H9 (cell line): ENCODE results near the gene RGS6. TPM values are rescaled to one million over a fixed set of nuclear protein-coding genes. Genes with fewer than 3 reads are reported as not detected.

Experiments
- DNase-seq: peaks from one replicate; pipeline ENCODE4 v3.0.0-alpha.2; 2017
- H2AFZ ChIP-seq: one replicate; pipeline ENCODE4 v1.6.1; 2013; ENCODE audit warnings: mild to moderate bottlenecking, low read length, control low read depth, moderate library complexity
- H2AK5ac ChIP-seq: 2 replicates; pipeline ENCODE4 v1.6.1; 2013; ENCODE audit warnings: low read length, control low read depth, mixed read lengths; ENCODE audit not compliant: insufficient read length
- H2BK120ac ChIP-seq: one replicate; pipeline ENCODE4 v1.6.1; 2013; ENCODE audit warnings: low read depth, mild to moderate bottlenecking, low read length, control low read depth, inconsistent platforms; ENCODE audit not compliant: poor library complexity, severe bottlenecking
- H2BK12ac ChIP-seq: 2 replicates; pipeline ENCODE4 v1.6.1; 2013; ENCODE audit warnings: low read length, control low read depth, mixed read lengths, low read depth; ENCODE audit not compliant: insufficient read length
- H2BK15ac ChIP-seq: 2 replicates; pipeline ENCODE4 v1.6.1; 2013; ENCODE audit warnings: low read depth, low read length, control low read depth
- H2BK20ac ChIP-seq: one replicate; pipeline ENCODE4 v1.6.1; 2013; ENCODE audit warnings: low read depth, mild to moderate bottlenecking, low read length, control low read depth, inconsistent platforms; ENCODE audit not compliant: poor library complexity, severe bottlenecking
- H2BK5ac ChIP-seq: 2 replicates; pipeline ENCODE4 v1.6.1; 2013; ENCODE audit warnings: low read length, control low read depth, mixed read lengths; ENCODE audit not compliant: insufficient read length
- H3K14ac ChIP-seq: 2 replicates; pipeline ENCODE4 v1.6.1; 2013; ENCODE audit warnings: low read length, control low read depth; ENCODE audit not compliant: insufficient read depth
- H3K18ac ChIP-seq: 2 replicates; pipeline ENCODE4 v1.6.1; 2013; ENCODE audit warnings: low read depth, mild to moderate bottlenecking, mixed read lengths, low read length, control low read depth; ENCODE audit not compliant: insufficient read length
- H3K23ac ChIP-seq: 2 replicates; pipeline ENCODE4 v1.6.1; 2013; ENCODE audit warnings: low read length, control low read depth, mixed read lengths, low read depth; ENCODE audit not compliant: insufficient read length
- H3K23me2 ChIP-seq: 2 replicates; pipeline ENCODE4 v1.6.1; 2013; ENCODE audit warnings: low read depth, mild to moderate bottlenecking, mixed read lengths, low read length, control low read depth; ENCODE audit not compliant: insufficient read length, poor library complexity, severe bottlenecking
- H3K27ac ChIP-seq: 2 replicates; pipeline ENCODE4 v1.5.1; 2013; ENCODE audit warnings: low read length, control low read depth, mixed read lengths, low read depth; ENCODE audit not compliant: insufficient read length
- H3K27me3 ChIP-seq: 2 replicates; pipeline ENCODE4 v1.6.1; 2013; ENCODE audit warnings: low read length, control low read depth, inconsistent platforms; ENCODE audit not compliant: insufficient read depth
- H3K4ac ChIP-seq: 2 replicates; pipeline ENCODE4 v1.6.1; 2013; ENCODE audit warnings: low read depth, mild to moderate bottlenecking, control low read depth, inconsistent platforms, low read length, moderate library complexity
- H3K4me1 ChIP-seq: 2 replicates; pipeline ENCODE4 v1.6.1; 2013; ENCODE audit warnings: low read length, control low read depth, inconsistent platforms; ENCODE audit not compliant: insufficient read depth
- H3K4me2 ChIP-seq: 2 replicates; pipeline ENCODE4 v1.6.1; 2013; ENCODE audit warnings: low read length, control low read depth, mixed read lengths; ENCODE audit not compliant: insufficient read length, insufficient read depth
- H3K56ac ChIP-seq: 2 replicates; pipeline ENCODE4 v1.6.1; 2013; ENCODE audit warnings: low read depth, mild to moderate bottlenecking, mixed read lengths, low read length, control low read depth; ENCODE audit not compliant: insufficient read length
- H3K79me1 ChIP-seq: 2 replicates; pipeline ENCODE4 v1.6.1; 2013; ENCODE audit warnings: low read depth, mild to moderate bottlenecking, moderate library complexity, low read length, control low read depth, inconsistent platforms; ENCODE audit not compliant: insufficient read depth, poor library complexity, severe bottlenecking
- H3K79me2 ChIP-seq: 2 replicates; pipeline ENCODE4 v1.6.1; 2013; ENCODE audit warnings: low read length, control low read depth, inconsistent platforms; ENCODE audit not compliant: insufficient read depth
- H3K9ac ChIP-seq: 2 replicates; pipeline ENCODE4 v1.6.1; 2013; ENCODE audit warnings: low read length, control low read depth, mixed read lengths; ENCODE audit not compliant: insufficient read length; ENCODE audit errors: extremely low read depth
- H3K9me3 ChIP-seq: one replicate; pipeline ENCODE4 v1.6.1; 2013; ENCODE audit warnings: low read depth, low read length, inconsistent platforms; ENCODE audit not compliant: control insufficient read depth
- H3T11ph ChIP-seq: one replicate; pipeline ENCODE4 v1.6.1; 2013; ENCODE audit warnings: mild to moderate bottlenecking, low read length, control low read depth, inconsistent platforms
- H4K20me1 ChIP-seq: one replicate; pipeline ENCODE4 v1.6.1; 2013; ENCODE audit not compliant: control insufficient read depth, insufficient read length, insufficient read depth
- H4K5ac ChIP-seq: 2 replicates; pipeline ENCODE4 v1.6.1; 2013; ENCODE audit warnings: low read depth, mild to moderate bottlenecking, mixed read lengths, low read length, control low read depth; ENCODE audit not compliant: insufficient read length
- H4K8ac ChIP-seq: replicated peaks from 2 replicates; pipeline ENCODE4 v1.6.1; 2013; ENCODE audit warnings: low read length, control low read depth, mixed read lengths, low read depth; ENCODE audit not compliant: insufficient read length
- H4K91ac ChIP-seq: 2 replicates; pipeline ENCODE4 v1.6.1; 2013; ENCODE audit warnings: low read depth, mild to moderate bottlenecking, moderate library complexity, mixed read lengths, low read length, control low read depth; ENCODE audit not compliant: insufficient read length
- H3K27ac Mint-ChIP-seq, 3 experiments: 2 replicates in 2 of 3; 3 replicates in 1 of 3; pipeline ENCODE4 v1.8.0; 2020 to 2021; ENCODE audit warnings: mixed read lengths in 3 of 3, mild to moderate bottlenecking in 1 of 3, moderate library complexity in 1 of 3
- H3K27me3 Mint-ChIP-seq: 2 replicates; pipeline ENCODE4 v1.8.0; 2021; ENCODE audit warnings: low read depth, mild to moderate bottlenecking, moderate library complexity, mixed read lengths
- H3K36me3 Mint-ChIP-seq, 3 experiments: 2 replicates in 2 of 3; 3 replicates in 1 of 3; pipeline ENCODE4 v1.8.0; 2020 to 2021; ENCODE audit warnings: low read depth in 3 of 3, mixed read lengths in 3 of 3; ENCODE audit not compliant: insufficient read depth in 1 of 3
- H3K4me1 Mint-ChIP-seq, 2 experiments: 2 replicates each; pipeline ENCODE4 v1.8.0; 2020; ENCODE audit warnings: mixed read lengths in 2 of 2
- H3K4me3 Mint-ChIP-seq, 2 experiments: 2 replicates in 1 of 2; 3 replicates in 1 of 2; pipeline ENCODE4 v1.8.0; 2020 to 2021; ENCODE audit warnings: mild to moderate bottlenecking in 2 of 2, mixed read lengths in 2 of 2, moderate library complexity in 1 of 2
- H3K9me3 Mint-ChIP-seq, 2 experiments: 2 replicates in 1 of 2; 3 replicates in 1 of 2; pipeline ENCODE4 v1.8.0; 2020; ENCODE audit warnings: mild to moderate bottlenecking in 2 of 2, mixed read lengths in 2 of 2, moderate library complexity in 1 of 2
- total RNA-seq: library from RNA; stranded (reverse); gene quantifications from 2 replicates; pipeline ENCODE4 v1.2.1, GENCODE V29; 2021
- TF ChIP-seq, protein P1 (sequence below): fragments of 200-600 bp; sonication (generic); conservative IDR thresholded peaks from 3 replicates; pipeline ENCODE4 v1.8.0; 2021; ENCODE audit warnings: antibody characterized with exemption, mild to moderate bottlenecking

Gene RGS6
- total RNA-seq, 1 experiment from 2014 or later: 3.0 TPM

DNA sequence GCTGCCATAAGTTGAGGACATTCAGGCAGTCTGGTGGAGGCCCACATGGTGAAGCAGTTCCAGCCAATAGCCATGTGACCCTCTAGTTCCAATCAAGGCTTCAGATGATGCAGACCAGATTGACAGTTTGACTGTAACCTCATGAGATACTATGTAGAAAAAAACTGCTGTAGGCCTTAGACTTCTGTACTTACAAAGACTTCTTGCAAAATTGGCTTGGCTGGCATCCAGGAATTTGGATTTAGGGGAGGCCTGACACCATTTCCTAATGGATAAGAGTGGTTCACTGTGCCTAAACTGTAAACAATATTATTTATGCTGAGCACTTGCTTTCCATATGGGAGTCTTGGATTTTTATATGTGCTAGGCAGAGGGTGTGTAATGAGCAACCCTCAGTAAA is 76.4 kb downstream of the RGS6 start:
- Mint-ChIP-seq H3K9me3 (no peaks in the 10 kb centered on the region), H3K36me3 (no peaks in the 10 kb centered on the region; a peak in 1 of 7 replicates), H3K27me3 (no peaks in the 10 kb centered on the region), H3K4me3 (no peak overlapping the region), H3K27ac (no peak overlapping the region), H3K4me1 (0 out of 4 replicates have a peak, but pooled peaks cover 0 to 2% of the 10 kb centered on the region in 2 experiments)
- Histone ChIP-seq H3K23me2 (no peaks in the 10 kb centered on the region), H3K23ac (no peak overlapping the region), H4K8ac (no peak overlapping the region), H3K27ac (no peak overlapping the region), H3K27me3 (no peaks in the 10 kb centered on the region), H3K4me1 (no peaks in the 10 kb centered on the region), H3K4me2 (no peak overlapping the region), H3K14ac (no peak overlapping the region), H2AFZ (no peak overlapping the region), H3K56ac (no peak overlapping the region), H3K79me1 (no peaks in the 10 kb centered on the region), H3K9me3 (no peaks in the 10 kb centered on the region), H3T11ph (no peak overlapping the region), H2BK15ac (no peak overlapping the region), H4K91ac (no peak overlapping the region), H3K9ac (no peak overlapping the region), H3K18ac (no peak overlapping the region), H2BK120ac (no peak overlapping the region), H2BK5ac (no peak overlapping the region), H2BK20ac (no peak overlapping the region), H4K20me1 (no peaks in the 10 kb centered on the region), H2AK5ac (no peak overlapping the region), H4K5ac (no peak overlapping the region), H3K79me2 (no peaks in the 10 kb centered on the region), H3K4ac (no peak overlapping the region), H2BK12ac (no peak overlapping the region)
- TF ChIP-seq, protein P1, sequence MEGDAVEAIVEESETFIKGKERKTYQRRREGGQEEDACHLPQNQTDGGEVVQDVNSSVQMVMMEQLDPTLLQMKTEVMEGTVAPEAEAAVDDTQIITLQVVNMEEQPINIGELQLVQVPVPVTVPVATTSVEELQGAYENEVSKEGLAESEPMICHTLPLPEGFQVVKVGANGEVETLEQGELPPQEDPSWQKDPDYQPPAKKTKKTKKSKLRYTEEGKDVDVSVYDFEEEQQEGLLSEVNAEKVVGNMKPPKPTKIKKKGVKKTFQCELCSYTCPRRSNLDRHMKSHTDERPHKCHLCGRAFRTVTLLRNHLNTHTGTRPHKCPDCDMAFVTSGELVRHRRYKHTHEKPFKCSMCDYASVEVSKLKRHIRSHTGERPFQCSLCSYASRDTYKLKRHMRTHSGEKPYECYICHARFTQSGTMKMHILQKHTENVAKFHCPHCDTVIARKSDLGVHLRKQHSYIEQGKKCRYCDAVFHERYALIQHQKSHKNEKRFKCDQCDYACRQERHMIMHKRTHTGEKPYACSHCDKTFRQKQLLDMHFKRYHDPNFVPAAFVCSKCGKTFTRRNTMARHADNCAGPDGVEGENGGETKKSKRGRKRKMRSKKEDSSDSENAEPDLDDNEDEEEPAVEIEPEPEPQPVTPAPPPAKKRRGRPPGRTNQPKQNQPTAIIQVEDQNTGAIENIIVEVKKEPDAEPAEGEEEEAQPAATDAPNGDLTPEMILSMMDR: no peak
- no peak for DNase-seq
